Ramos (cell line): ENCODE results near the gene RTKN.
"Not testable (repeated sequence)": the region's sequence is repeated elsewhere in the genome, so short reads cannot be mapped to it uniquely, and the experiment has no call there.

Source experiments
- in situ Hi-C: fragments of 300-500 bp; cut with MboI; formaldehyde crosslinking; loops from one replicate; pipeline ENCODE4 v1.14.3; 2022; ENCODE audit warnings: low sequenced_read_pairs; ENCODE audit not compliant: unreplicated experiment

The RTKN gene

DNA sequence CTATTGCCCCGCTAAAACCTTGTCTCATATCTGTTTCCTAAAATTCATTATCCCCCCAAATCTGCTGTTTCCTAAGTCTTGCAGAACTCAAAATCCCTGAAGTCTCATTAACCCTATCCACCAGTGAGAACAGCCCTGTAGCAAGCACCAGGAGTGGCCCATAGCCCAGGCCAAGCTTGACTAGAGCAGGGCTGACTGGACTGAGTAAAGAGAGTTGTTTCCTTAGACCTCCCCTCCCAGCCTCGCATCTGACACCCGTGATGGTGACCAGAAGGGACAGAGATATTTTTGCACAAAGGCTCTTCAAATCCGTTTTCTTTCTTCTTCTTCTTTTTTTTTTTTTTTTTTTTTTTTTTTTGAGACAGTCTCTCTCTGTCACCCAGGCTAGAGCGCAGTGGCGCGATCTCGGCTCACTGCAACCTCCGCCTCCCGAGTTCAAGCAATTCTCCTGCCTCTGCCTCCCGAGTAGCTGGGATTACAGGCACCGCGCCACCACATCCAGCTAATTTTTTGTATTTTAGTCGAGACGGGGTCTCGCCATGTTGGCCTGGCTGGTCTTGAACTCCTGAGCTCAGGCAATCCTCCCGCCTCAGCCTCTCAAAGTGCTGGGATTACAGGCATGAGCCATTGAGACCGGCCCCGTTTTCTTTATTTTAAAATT is 21.2 kb downstream of the RTKN start:
- in situ Hi-C loops = not testable (repeated sequence)

DNA sequence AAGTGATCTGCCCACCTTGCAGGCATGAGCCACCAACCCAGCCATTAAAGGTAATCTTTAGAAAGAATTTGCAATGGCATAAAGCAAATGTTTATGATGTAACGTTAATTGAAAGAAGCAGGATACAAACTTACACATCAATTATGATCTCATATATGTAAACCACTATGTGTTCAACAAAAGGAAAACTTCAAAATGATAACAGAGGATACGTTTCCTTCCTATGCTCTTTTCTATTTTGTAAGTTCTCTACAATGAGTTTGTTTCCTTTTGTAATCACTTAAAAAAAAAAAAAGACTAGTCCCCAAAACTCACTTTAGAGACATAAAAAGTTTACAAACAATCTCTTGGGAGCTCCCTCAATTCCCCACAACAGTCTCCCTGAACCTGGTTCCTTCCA is 21.7 kb downstream of the RTKN start:
- in situ Hi-C loops = no loop called here

- in situ Hi-C loops = no loop called here
These were observed 22.4 kb downstream of the RTKN start for GRCh38 chr2:74419345-74419744.

DNA sequence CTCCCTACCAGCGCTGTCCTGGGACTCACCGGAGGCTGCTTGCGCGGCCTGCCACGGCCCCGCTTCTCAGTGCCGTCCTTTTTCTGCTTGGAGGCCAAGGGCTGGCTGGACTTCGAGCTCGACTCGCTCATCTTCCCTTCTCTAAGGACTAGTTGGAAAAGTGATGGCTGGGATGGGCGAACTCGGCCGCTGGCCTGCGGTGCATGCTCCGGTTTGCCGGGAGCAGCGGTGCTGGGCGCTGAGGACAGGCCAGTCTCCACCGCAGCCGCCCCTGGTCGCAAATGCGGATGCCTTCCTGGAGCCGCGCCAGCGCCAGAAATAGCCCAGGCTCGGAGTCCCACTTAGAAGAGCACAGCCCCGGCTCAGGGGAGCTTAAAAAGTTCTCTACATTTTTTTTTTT is 23.4 kb downstream of the RTKN start:
- in situ Hi-C loops = no loop called here

GRCh38 chr2:74417763-74418162 is 24.0 kb downstream of the RTKN start:
- in situ Hi-C loops = no loop called here

GRCh38 chr2:74417197-74417596 is 24.5 kb downstream of the RTKN start:
- in situ Hi-C loops = no loop called here

GRCh38 chr2:74416778-74417177 is 25.0 kb downstream of the RTKN start:
- in situ Hi-C loops = no loop called here

DNA sequence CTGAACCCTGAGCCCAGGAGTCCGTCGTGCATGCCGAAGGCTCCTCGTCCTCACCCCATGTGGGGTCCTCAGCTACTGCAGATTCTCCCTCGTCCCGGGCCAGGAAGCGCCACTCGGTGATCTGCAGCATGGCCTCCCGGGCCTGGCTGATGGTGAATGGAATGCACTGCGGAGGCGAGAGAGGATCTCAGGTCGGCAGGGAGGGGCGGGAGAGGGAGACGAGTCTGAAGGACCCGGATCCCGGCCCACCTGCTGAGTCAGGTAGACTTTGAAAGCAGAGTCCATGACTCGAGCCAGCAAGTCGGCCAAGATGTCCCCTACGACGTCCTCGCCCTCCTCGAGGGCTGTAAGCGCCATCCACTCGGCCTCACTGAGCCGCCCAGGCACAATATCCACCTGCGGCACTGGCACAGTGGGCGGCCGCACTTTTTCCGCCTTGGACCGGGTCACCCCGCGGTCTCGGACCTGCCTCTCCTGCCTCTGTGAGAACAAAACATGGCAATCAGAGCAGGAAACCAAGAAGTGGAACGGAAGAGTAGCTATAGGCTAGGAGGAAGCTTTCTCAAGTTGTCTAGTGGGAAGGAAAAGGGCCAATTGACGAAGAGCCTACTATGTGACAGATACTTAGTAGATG is 25.9 kb downstream of the RTKN start:
- in situ Hi-C loops = no loop called here

DNA sequence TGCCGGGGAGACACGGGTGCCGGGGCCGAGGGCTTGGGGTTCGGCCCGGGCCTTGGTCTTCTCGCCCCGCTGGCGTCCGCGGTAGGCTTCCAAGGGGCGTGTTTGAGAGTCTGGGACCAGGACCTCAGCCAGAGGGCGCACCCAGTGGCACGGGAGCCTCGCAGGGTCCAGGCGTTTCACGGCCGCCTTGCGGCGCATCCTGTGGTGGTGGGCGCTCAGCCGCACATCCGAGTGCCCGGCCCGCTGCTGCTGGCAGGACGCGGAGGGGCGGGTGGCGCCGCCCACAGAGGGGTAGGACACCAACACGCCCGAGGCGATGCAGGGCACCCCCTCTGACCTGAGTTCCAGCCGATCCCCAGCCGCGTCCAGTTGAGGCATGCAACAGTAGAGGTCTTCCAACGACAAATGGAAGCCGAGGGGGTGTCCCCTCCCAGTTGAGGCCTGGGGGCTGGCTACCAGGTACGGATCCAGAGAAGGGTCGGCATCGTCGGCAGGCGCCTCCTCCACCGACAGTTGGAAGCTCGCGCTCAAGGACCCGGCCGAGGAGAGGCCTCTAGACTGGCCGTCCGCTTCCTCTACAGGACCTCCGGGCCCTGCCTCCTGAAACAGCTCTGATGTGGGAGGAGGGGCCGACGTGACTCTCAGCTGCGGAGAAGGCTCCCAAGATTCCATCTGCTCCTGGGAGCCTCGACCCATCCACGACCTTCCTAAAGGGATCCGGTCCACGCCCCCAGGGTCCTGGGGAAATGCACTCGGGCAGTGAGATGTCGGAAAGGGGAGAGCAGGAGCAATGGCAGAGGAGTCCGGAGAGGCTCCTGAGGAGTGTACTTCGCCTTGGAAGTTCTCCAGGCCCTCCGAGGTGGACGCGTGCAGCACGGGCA is 26.6 kb downstream of the RTKN start:
- in situ Hi-C loops = no loop called here

- in situ Hi-C loops = no loop called here
These were observed 27.3 kb downstream of the RTKN start for GRCh38 chr2:74414441-74414840.

DNA sequence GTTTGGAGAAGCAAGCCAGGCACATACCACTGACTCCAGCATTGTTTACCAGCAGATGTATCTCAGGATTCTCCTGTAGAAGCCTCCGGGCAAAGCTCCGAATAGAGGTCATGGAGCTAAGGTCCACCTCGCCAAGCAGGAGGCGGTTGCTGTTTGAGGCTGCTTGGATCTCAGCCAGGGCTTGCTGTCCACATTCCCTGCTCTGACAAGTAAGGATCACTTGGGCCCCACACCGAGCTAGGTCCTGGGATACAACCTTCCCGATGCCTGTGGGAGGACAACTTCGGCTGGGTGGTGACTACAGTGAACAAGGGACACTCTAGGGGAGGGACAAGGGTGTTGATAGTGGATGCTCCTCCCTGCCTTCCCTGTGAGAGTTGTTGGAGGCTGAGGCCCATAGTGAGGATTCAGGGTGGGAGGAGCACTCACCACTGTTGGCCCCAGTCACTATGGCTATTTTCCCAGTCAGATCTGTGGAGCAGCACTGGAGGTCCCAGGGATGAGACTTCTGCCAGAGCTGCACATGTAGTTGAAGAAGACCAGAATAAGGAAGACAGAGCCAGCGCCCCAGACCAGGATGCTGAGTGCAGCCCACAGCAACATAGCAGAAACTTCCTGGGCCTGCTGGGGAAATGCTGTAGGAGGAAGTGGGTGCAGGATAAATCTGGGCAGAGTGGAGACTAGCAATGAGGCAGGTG is 28.6 kb downstream of the RTKN start:
- in situ Hi-C loops = no loop called here

- in situ Hi-C loops = no loop called here
These were observed 34.1 kb downstream of the RTKN start for GRCh38 chr2:74407682-74408081.

GRCh38 chr2:74406035-74406434 is 35.7 kb downstream of the RTKN start:
- in situ Hi-C loops = no loop called here

DNA sequence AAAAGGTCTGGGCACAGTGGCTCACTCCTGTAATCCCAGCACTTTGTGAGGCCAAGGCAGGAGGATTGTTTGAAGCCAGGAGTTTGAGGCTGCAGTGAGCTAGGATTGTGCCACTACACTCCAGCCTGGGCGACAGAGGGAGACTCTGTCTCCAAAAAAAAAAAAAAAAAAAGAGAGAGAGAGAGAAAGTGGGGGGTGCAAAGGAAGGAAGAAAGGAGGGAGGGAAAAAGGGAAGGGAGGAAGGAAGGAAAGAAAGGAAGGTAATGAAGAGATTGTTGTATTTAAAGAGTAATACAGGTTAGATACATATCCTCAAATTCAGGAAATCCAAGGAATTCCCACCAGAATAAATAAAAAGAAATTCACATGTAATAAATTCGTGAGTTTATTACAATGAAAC is 39.8 kb downstream of the RTKN start:
- in situ Hi-C loops = no loop called here

GRCh38 chr2:74399785-74400184 is 42.0 kb downstream of the RTKN start:
- in situ Hi-C loops = loop anchor here (10.0 kb wide), 1 partner anchor 155 kb away; no protein-coding TSS in a partner anchor

DNA sequence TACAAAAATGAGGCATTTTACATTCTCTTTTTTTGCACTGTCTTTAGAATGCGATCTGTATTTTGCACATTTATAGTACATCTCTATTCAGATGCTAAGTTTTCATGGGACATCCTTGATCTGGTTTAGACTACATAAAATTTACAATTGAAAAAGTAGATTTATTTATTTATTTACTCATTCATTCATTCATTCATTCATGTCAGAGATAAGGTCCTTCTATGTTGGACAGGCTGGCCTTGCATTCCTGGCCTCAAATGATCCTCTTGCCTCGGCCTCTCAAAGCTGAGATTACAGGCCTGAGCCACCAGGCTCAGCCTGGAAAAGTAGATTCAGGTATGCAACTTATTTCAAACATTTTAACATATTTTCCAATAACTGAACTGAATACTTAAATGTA is 45.6 kb downstream of the RTKN start:
- in situ Hi-C loops = loop anchor here (10.0 kb wide), 1 partner anchor 151 kb away; no protein-coding TSS in a partner anchor

GRCh38 chr2:74393525-74393924 is 48.2 kb downstream of the RTKN start:
- in situ Hi-C loops = loop anchor here (10.0 kb wide), 1 partner anchor 149 kb away; no protein-coding TSS in a partner anchor

DNA sequence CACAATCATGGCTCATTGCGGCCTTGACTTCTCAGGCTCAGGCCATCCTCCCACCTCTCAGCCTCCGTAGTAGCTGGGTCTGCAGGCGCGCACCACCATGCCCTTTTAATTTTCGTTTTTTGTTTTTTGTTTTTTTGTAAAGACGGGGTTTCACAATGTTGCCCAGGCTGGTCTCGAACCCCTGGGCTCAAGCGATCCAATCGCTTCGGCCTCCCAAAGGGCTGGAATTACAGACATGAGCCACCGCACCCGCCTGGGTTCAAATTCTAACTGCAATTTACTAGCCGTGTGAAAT is 49.3 kb downstream of the RTKN start:
- in situ Hi-C loops = loop anchor here (10.0 kb wide), 1 partner anchor 148 kb away; no protein-coding TSS in a partner anchor

DNA sequence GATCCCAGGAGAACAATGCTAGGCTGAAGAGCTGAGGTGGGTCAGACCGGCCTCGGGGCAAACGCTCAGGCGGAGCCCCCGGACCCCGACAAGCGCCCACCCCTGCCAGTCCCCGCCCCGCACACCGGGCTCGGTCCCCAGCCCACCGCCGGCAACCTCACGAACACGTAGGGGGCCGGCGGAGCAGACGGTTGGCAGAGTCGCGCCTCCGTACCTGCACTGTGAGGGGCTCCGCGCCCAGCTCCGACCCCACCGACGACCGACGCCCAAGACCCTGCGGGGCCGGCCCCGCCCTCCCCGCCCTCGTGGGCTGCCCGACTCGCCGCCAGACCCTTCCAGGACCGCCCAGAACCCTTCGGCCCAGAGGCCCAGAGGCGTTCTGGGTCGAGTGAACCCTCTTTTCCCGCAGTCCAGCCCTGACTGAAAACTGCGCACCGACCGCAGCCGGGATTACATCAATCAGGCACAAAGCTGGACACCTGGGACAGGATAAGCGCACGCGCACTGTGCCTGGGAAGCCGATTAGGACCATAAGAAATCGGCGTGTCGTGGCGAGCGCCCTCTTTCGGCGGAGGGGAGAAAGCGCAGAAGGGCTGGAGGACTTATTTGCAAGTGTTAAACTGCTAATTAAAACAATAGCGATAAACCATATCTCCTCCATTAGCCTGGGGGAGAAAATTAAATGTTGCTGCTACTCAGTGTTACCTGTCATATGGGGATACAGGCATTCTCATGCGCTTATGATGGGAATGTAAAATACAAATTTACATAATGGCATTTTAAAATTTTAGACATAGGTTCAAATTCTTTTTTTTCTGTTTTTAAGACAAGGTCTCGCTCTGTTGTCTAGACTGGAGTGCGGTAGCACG is 49.9 kb downstream of the RTKN start:
- in situ Hi-C loops = loop anchor here (10.0 kb wide), 1 partner anchor 147 kb away; no protein-coding TSS in a partner anchor

GRCh38 chr2:74391209-74391579 is 50.5 kb downstream of the RTKN start:
- in situ Hi-C loops = loop anchor here (10.0 kb wide), 1 partner anchor 146 kb away; no protein-coding TSS in a partner anchor
